Stimulated activated CD8-positive, alpha-beta memory T cell treated with anti-CD3 and anti-CD28 coated beads, Interleukin-15, amount 100 ng/mL, for 4 hours (primary cell): ENCODE data around the gene CDK6.

Experiments
- DNase-seq, 2 donors: peaks; one replicate each; pipeline ENCODE4 v3.0.0-alpha.2; 2020; ENCODE audit warnings: low read depth in 2 of 2

The CDK6 gene

DNA sequence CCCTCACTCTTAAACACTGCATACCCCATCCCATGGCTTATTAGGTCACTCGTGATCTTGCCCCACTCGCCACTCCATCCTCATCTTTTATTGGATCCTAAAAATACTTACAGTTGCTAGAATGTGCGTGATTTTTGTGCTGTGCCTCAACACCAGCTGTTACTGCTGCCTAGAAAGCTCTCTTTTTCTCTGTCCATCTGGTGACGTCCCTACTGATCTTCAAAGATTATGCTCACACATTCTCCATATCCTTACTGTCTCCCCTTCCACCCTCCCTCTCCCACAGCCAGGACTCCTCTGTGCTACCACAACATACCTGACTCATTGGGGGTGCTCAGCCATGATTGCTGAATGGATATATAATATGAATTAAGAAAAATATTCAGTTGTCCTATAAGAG, 42.0 kb downstream of the CDK6 start:
- no peak for DNase-seq

- DNase-seq: no peak
Measured at GRCh38 chr7:92793656-92794205, 42.6 kb downstream of the CDK6 start.

- DNase-seq: no peak
Measured at GRCh38 chr7:92790992-92791391, 45.4 kb downstream of the CDK6 start.

- DNase-seq: no peak
Measured at GRCh38 chr7:92788559-92789183, 47.7 kb downstream of the CDK6 start.

GRCh38 chr7:92785923-92786322, 50.5 kb downstream of the CDK6 start:
- DNase-seq: no peak

DNA sequence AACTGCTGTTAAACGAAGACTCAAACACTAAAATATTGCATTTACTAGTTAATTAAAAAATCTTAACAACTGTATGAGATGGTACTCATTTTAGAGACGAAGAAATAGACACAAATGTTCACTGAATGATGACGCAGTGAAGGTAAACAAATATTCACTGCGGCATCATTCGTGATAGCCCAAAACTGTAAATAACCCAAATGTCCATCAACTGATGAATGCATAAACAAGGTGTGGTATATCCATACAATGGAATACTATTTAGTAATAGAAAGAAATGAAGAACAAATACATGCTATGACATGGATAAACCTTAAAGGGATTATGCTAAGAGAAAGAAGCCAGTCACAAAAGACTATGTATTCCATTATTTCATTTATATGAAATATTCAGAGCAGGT, 51.4 kb downstream of the CDK6 start:
- no peak for DNase-seq

DNA sequence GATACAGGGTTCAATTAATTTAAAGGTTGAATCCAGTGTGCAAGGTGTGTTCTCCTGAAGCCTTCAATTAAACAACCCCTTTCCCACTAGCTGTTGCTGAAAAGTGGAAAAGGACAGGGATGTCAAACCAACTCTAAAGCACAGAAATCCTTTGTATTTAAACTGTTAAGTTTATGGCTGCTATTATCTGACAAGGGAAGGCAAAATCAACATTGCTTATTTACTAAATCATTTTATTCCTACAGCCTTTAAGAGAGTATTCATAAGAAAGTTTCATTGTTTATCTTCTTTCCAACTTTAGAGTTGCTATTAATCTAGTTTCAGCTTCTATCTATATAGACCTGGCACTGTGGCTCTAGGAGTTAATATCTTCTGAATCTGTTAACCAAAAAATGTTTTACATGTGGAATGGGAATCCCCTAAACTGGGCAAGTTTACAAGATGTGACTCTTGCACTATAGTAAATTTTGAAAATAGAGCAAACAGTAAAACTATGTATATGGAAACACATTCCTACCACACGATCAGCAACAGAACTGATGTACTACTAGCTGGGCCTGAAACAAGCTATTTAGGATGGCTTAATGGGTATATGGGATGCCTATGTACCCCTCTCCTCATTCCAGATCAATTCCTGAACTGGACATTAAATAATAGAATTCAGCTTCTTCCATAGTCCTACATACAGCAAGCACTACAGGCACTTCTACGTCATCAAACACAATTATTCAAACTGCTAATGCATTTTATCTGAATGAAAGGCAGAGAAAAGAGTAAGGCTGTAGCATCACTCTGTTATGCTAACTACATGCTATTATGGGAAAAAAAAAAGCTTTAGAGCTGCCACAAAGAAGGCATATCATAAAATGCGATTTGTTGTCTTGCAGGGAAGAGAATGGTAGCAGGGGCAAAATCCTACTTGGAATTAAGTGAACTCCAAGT, 52.8 kb downstream of the CDK6 start:
- DNase-seq: no peak

- DNase-seq: no peak
Measured at GRCh38 chr7:92782855-92783254, 53.5 kb downstream of the CDK6 start.

DNA sequence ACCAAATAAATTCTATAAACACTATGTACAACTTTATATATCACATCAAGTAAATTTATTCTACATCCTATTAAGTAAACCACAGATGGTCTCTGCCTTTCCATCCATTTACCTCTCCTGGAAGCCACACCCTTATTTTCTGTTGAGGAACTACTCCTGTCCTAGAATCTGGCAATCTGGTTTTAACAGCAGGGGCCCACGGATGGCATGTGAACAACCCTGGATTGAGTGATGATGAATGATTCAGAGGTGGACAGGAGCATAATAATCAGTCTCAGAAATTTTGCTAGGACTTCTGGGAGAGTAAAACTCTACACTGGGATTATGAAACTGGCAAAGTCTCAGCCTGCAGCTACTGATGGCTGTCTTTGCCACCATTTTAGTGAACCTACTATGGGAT, 54.1 kb downstream of the CDK6 start:
- DNase-seq: no peak

- no peak for DNase-seq
Measured at GRCh38 chr7:92781117-92781720, 55.2 kb downstream of the CDK6 start.

DNA sequence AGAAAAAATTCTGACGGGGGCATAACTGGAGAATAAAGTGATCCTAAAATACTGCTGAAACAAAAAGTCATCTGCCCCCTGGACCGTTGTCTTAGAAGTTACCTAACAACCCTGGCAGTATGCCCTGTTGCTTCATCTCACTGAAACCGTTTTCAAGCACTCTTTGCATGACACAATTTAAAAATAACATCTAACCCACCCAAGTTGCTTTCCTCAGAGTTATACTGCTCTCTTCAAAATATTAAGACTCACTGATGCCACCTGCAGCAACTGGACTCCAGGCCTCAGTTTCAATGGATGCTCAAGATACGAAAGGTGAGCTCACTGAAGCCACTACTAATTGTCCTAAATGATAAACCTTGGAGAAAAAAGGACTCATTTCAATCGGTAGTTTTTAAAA, 57.4 kb downstream of the CDK6 start:
- DNase-seq: no peak

DNA sequence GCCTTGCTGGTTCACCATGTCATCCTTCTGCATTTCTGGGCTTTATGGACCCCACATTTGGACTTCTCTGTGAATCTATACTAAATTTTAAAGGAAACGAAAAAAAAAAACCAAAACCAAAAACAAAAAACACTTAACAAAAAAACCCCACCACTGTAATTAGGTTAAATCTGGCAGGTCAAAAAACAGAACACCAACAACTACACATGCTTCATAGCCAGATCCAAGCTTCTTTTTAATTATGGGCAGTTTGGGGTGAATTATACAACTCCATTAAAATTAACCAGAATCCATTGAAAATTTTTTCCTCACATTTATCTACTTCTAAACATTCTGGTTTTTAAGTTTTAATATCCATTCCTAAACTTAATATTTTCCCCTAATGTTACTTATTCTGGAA, 58.4 kb downstream of the CDK6 start:
- no peak for DNase-seq

GRCh38 chr7:92773808-92774207, 62.6 kb downstream of the CDK6 start:
- DNase-seq: no peak

- no peak for DNase-seq
Measured at GRCh38 chr7:92769844-92770243, 66.5 kb downstream of the CDK6 start.

- no peak for DNase-seq
Measured at GRCh38 chr7:92769394-92769699, 67.0 kb downstream of the CDK6 start.

DNA sequence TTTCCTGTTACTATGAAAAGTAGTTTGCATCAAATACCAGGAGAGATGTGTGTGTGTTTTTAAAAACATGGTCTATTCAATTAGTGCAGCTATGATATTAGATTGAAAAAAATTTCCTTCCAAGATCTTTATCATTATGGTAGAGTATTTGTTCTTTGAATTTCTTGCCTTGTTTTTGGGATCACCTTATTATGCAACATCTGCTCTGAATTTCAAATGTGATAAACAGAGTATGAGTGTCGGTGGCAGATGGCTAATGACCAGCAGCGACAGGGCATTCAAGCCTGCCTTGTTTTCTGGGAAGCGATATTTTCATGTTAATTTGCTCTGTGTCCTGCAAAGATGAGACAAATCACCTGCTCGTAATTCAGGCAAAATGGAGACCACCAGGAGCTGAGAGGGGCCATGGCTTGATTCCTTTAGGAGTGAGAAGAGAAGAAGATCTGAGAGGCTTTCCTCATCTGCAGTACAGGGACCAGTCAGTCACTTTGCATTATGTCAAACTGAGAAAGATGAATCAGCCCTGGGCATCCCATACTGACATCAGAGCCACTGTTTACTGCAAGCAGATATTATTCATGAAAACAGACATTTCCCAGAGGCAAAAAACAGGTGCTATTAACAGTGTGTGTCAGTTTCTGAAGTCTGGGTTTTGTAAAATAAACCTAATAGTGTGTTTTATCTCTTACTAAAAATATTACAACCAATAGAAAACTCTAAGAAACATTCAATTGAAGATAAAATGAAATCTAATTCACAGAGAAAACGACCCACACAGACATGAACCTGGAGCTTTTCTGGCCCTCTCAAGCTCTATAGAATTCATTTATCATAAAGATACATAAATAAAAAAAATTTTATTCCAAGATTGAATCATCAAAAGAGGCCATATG, 67.6 kb downstream of the CDK6 start:
- no peak for DNase-seq

- DNase-seq: no peak
Measured at GRCh38 chr7:92767437-92767836, 68.9 kb downstream of the CDK6 start.

DNA sequence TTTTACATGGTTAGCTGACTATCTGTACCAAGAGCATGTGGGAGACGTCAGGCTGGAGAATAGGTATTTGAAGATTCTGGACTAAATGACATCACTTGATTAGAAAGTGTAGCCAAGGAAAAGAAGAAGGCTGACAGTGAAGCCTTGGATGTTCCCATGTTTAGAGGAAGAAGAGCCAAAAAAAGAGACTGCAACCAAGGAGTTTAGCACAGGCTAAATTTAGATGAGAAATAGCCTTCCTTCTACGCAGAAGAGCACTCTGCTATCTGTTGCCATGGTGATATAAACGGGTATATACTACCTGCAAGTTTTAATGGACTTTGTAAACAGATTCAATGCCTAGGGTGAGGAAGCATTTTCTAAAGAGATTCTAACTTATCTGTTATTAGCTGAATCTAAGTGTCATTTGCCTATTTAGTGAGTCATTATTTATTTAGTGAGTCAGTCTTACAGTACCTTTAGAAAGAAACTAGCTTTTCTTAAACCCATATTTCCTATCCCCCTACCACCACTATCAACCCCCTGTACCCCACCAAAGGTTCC, 69.8 kb downstream of the CDK6 start:
- no peak for DNase-seq

GRCh38 chr7:92765725-92766124, 70.6 kb downstream of the CDK6 start:
- no peak for DNase-seq

DNA sequence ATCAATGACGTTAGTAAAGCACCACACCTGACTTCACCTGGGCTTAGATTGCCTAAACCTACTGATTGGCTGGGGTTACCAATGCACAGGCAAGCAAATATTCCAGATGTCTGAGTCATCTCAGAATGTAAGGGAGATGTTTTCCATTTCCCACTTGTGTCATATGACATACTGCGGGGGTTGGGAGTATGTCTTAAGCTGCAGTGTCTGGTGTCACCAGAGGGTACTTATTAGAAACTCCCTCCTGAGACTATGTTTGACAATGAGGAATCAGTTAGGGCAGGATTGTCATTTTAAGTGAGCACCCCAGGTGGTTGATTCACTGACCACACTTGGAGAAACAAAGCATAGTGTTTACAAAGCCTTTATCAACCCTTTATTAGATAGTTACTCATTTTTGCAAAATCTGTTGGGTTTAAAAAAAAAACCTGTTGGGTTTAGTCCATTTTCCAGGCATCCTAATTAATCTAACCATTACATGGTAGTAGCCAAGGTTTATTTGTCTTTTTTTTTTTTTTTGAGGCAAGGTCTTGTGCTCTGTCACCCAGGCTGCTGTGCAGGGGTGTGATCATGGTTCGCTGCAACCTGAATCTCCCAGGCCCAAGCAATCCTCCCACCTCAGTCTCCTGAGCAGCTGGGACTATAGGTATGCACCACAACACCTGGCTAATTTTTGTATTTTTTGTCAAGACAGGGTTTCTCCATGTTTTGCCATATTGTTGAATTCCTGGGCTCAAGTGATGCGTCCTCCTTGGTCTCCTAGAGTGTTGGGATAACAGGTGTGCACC, 72.5 kb downstream of the CDK6 start:
- no peak for DNase-seq

DNA sequence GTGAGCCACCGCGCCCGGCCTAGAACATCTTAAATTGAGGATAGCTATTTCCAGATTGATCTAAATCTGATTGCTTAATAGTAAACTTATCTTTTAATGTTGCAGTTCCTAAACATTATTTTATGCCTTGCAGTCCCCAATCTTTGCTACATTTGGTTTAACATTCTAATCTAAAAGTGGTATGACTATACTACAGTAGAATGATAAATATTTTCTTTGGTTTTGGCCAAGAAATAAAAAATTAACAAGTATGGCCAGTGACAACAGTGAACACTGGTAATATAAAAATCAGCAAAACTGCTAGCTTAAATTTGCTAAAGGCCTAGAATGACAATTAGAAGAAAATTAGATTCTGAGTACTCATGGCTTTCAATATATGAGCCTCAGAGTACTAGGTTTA, 73.5 kb downstream of the CDK6 start:
- no peak for DNase-seq
